Activated T-cell treated with anti-CD3 and anti-CD28 coated beads for 48 hours (primary cell): ENCODE data around the gene SLC16A8.
"Not testable (repeated sequence)": the region's sequence is repeated elsewhere in the genome, so short reads cannot be mapped to it uniquely, and the experiment has no call there.

Experiments
- DNase-seq: peaks from one replicate; pipeline ENCODE4 v3.0.0-alpha.2; 2020; ENCODE audit warnings: low read depth

Gene SLC16A8

GRCh38 chr22:38043151-38044039, 40.6 kb downstream of the SLC16A8 start:
- DNase-seq: no peak

GRCh38 chr22:38042488-38042790, 41.5 kb downstream of the SLC16A8 start:
- DNase-seq: no peak

- no peak for DNase-seq
Observed at GRCh38 chr22:38041760-38042487, 42.1 kb downstream of the SLC16A8 start.

GRCh38 chr22:38040953-38041759, 42.8 kb downstream of the SLC16A8 start:
- DNase-seq: no peak

- DNase-seq: no peak
Observed at GRCh38 chr22:38038890-38039812, 44.8 kb downstream of the SLC16A8 start.

GRCh38 chr22:38038426-38038825, 45.6 kb downstream of the SLC16A8 start:
- no peak for DNase-seq

GRCh38 chr22:38037367-38038150, 46.4 kb downstream of the SLC16A8 start:
- not testable (repeated sequence) for DNase-seq

GRCh38 chr22:38036392-38037062, 47.5 kb downstream of the SLC16A8 start:
- DNase-seq: no peak

GRCh38 chr22:38035530-38035885, 48.5 kb downstream of the SLC16A8 start:
- DNase-seq: no peak

- no peak for DNase-seq
Observed at GRCh38 chr22:38034884-38035529, 49.0 kb downstream of the SLC16A8 start.

- DNase-seq: no peak
Observed at GRCh38 chr22:38034278-38034882, 49.6 kb downstream of the SLC16A8 start.

GRCh38 chr22:38033522-38034277, 50.3 kb downstream of the SLC16A8 start:
- no peak for DNase-seq

GRCh38 chr22:38032681-38033521, 51.1 kb downstream of the SLC16A8 start:
- DNase-seq: no peak

- DNase-seq: no peak
Observed at GRCh38 chr22:38031491-38031890, 52.5 kb downstream of the SLC16A8 start.

- no peak for DNase-seq
Observed at GRCh38 chr22:38030311-38031133, 53.5 kb downstream of the SLC16A8 start.

GRCh38 chr22:38029901-38030300, 54.1 kb downstream of the SLC16A8 start:
- no peak for DNase-seq

- DNase-seq: no peak
Observed at GRCh38 chr22:38029370-38029769, 54.6 kb downstream of the SLC16A8 start.
